Psoas muscle (tissue), 8 donors: ENCODE data around the gene F2RL3. TPM values are rescaled to one million over a fixed set of nuclear protein-coding genes. Genes with fewer than 3 reads are reported as not detected.

ENCODE experiments used
- ATAC-seq, 4 donors: fragments of 200-7000 bp; cut with Tn5 transposase; one replicate each; pipeline ENCODE4 v1.9.1; 2020; ENCODE audit warnings: moderate library complexity in 3 of 4, mild to moderate bottlenecking in 2 of 4
- DNase-seq, 2 donors: peaks; one replicate each; pipeline ENCODE4 v3.0.0-alpha.2; 2020
- H3K27ac ChIP-seq: fragments of 200-600 bp; one replicate; pipeline ENCODE4 v1.8.0; 2022
- H3K27me3 ChIP-seq, 3 donors: fragments of 200-600 bp in 1 of 3; one replicate each; pipeline versions ENCODE4 v1.6.1 to v1.8.0; 2013 to 2022; ENCODE audit warnings: low read length in 2 of 3, mild to moderate bottlenecking in 2 of 3, moderate library complexity in 1 of 3; ENCODE audit not compliant: insufficient read depth in 3 of 3
- H3K36me3 ChIP-seq, 2 donors: fragments of 200-600 bp in 1 of 2; one replicate each; pipeline versions ENCODE4 v1.6.1 to v1.8.0; 2013 to 2022; ENCODE audit warnings: low read depth in 1 of 2, mild to moderate bottlenecking in 1 of 2, moderate library complexity in 1 of 2; ENCODE audit not compliant: insufficient read depth in 1 of 2
- H3K4me1 ChIP-seq: fragments of 200-600 bp; one replicate; pipeline ENCODE4 v1.8.0; 2022
- H3K4me3 ChIP-seq: fragments of 200-600 bp; one replicate; pipeline ENCODE4 v1.8.0; 2022; ENCODE audit warnings: mild to moderate bottlenecking
- H3K9me3 ChIP-seq: fragments of 200-600 bp; one replicate; pipeline ENCODE4 v1.8.0; 2022
- WGBS, 3 donors: extraction: QIAGEN DNeasy Blood & Tissue Kit; methylation state at CpG; one replicate each; pipeline versions ENCODE4 v1.1.6 to v1.1.7; 2013; 5-methylcytosine and 5-hydroxymethylcytosine counted together
- intact Hi-C, 2 donors: fragments of 100-400 bp; cut with DNase I; formaldehyde crosslinking; loops; one replicate each; pipeline versions ENCODE4 v1.11.0 to v1.14.2; 2022
- polyA plus RNA-seq, 3 donors: library from polyadenylated mRNA; stranded (reverse); fragments of 200-250 nt; gene quantifications; one replicate each; pipeline ENCODE4 v1.2.3, GENCODE V29; 2013
- total RNA-seq, 4 donors: library from RNA; stranded (reverse); fragmentation: NEBNext Ultra II Directional in 2 of 4; extraction: Animal tissue kit (Norgen Biotek cat#: 25700) in 2 of 4; gene quantifications; one replicate each; pipeline versions ENCODE4 v1.2.1 to v1.2.4, GENCODE V29; 2021 to 2023
- TF ChIP-seq, protein P1 (sequence below): fragments of 200-600 bp; IDR thresholded peaks from one replicate; pipeline ENCODE4 v1.8.0; 2022; ENCODE audit warnings: antibody characterized with exemption
- donor health status: healthy with polysubstance abuse.
- donor health status: DM: no; HTN: no; CAD: no; lungs with moderate emphysema.
- donor health status: Bipolar disorder and iron deficiency.
- donor health status: healthy.
- donor health status: DM: yes; HTN: yes; CAD: no.
- donor health status: DM: no; HTN: no; CAD: no.
- donor health status: DM: no; HTN: no; CAD: no.
- donor health status: DM: yes; HTN: yes; CAD: no.

Gene F2RL3
- total and polyA plus RNA-seq, 7 donors = 0.27 to 4.5 (median 1.4) TPM

DNA sequence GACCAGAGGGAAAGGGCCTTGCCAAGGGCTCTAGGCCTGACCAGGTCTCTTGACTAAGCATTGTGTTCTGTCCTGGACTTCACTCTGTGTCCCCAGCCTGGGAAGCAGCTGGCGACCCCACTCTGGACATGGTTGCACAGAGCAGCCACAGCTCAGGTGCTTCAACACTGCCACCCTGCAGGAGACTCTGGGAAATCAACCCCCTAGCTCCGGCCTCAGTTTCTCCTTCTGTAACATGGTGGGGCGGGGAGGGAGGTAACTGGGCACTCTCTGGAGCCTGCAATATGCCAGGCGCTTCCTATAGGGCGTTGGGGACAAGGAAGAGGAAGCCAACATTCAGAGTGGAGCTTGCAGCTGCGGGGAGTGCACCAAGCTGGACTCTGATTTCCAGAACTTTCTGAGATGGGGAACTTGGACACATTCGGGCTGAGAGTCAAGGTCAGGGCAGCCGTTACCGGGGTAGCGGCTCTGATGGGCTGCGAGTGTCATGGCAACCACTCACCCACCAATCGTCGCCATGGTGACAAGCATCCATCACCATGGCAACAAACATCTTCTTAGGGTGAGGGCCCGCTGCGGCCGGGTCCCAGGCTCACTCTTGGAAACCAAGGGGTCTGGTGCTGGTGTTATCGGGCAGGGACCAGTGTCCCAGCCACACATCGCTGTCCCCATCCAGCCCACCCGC is 12.8 kb downstream of the F2RL3 start:
- no peak overlapping the region for H3K4me3 ChIP-seq
- H3K27me3 ChIP-seq = peaks cover 0 to 13% (median 2%) of the 10 kb centered on the region in 3 donors
- TF ChIP-seq, protein P1, sequence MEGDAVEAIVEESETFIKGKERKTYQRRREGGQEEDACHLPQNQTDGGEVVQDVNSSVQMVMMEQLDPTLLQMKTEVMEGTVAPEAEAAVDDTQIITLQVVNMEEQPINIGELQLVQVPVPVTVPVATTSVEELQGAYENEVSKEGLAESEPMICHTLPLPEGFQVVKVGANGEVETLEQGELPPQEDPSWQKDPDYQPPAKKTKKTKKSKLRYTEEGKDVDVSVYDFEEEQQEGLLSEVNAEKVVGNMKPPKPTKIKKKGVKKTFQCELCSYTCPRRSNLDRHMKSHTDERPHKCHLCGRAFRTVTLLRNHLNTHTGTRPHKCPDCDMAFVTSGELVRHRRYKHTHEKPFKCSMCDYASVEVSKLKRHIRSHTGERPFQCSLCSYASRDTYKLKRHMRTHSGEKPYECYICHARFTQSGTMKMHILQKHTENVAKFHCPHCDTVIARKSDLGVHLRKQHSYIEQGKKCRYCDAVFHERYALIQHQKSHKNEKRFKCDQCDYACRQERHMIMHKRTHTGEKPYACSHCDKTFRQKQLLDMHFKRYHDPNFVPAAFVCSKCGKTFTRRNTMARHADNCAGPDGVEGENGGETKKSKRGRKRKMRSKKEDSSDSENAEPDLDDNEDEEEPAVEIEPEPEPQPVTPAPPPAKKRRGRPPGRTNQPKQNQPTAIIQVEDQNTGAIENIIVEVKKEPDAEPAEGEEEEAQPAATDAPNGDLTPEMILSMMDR = no peak
- no peak overlapping the region for H3K27ac ChIP-seq
- no peaks in the 10 kb centered on the region for H3K36me3 ChIP-seq
- intact Hi-C loops = no loop called here
- no peaks in the 10 kb centered on the region for H3K9me3 ChIP-seq
- peak in 1 of 2 donors; percentile 33 for DNase-seq
- ATAC-seq = no peak
- 83 to 87% (median 84%) methylated on average over 19 of the region's 19 CpGs for WGBS, 3 donors
- H3K4me1 ChIP-seq = no peaks in the 10 kb centered on the region

DNA sequence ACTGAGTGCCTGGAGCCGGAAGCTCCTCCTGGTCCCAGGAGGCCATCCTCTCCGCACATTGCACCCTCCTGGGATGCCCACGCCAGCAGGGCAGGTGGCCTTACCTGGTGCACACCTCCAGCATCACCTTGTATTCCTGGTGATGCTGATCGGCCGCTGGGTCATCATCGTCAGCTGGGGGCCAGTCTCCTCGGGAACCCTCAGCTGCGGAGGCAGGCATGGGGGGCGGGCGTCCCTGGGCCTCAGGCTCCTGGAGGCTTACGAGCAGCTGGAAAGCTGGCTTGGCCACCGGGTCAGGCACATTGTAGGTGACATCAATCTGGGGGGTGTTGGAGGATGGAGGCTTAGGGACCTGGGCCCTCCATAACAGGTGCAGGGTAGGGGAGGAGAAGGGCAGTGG is 13.7 kb downstream of the F2RL3 start:
- no peaks in the 10 kb centered on the region for H3K4me1 ChIP-seq
- H3K27ac ChIP-seq = no peak overlapping the region
- no peaks in the 10 kb centered on the region for H3K36me3 ChIP-seq
- TF ChIP-seq, protein P1 = no peak
- H3K4me3 ChIP-seq = no peak overlapping the region
- intact Hi-C loops = no loop called here
- WGBS, 3 donors = 84 to 89% (median 89%) methylated on average over 12 of the region's 12 CpGs
- no peaks in the 10 kb centered on the region for H3K9me3 ChIP-seq
- DNase-seq = no peak
- peaks cover 0 to 10% (median 1%) of the 10 kb centered on the region in 3 donors for H3K27me3 ChIP-seq
- no peak for ATAC-seq

DNA sequence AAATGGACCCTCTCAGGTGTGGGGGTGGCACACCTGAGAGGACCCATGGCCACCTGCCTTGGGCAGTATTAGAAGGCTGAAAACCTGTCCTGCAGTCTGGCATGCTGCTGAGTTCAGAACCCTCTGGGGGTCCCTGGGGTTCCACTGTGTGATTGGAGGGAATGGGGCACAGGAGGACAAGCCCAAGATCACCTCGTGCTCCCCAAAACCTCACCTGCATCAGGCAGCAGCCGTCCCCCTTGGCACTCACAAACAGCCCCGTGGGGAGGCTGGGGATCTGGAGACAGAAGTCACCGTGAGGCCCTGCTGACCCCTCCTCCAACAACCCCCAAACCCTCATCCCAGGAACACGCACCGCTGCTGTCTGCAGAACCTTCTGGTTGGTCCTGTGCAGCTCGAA is 14.5 kb downstream of the F2RL3 start:
- ATAC-seq (no peak), DNase-seq (peak in 1 of 2 donors; percentile 42)
- Histone ChIP-seq H3K4me1 (no peaks in the 10 kb centered on the region), H3K36me3 (no peaks in the 10 kb centered on the region), H3K9me3 (no peaks in the 10 kb centered on the region), H3K27ac (no peak overlapping the region), H3K4me3 (no peak overlapping the region), H3K27me3 (peaks cover 0 to 2% (median 0%) of the 10 kb centered on the region in 3 donors)
- TF ChIP-seq, protein P1 = no peak
- intact Hi-C loops = no loop called here
- WGBS, 3 donors = 79 to 88% (median 86%) methylated on average over 7 of the region's 7 CpGs

DNA sequence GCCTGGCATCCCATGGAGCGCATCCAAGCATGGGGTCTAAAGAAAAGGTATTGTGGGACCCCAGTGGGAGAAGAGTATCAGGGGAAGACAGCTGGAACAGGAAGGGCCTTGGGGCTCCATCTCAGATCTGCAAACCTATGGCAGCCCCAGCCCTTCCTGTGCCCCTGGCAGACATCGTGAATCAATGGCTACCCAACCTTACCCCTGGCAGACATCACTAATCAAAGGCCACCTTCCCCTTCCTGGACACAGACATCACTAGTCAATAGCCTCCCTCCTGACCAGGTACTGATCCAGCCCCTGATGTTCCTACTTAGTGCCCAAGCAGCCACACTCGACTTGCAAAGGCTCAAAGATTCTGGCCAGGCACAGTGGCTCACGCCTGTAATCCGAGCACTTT is 15.8 kb downstream of the F2RL3 start:
- intact Hi-C loops = no loop called here
- no peaks in the 10 kb centered on the region for H3K4me1 ChIP-seq
- H3K4me3 ChIP-seq = no peak overlapping the region
- WGBS, 3 donors = 51 to 78% (median 62%) methylated on average over 5 of the region's 5 CpGs
- TF ChIP-seq, protein P1 = no peak
- ATAC-seq = no peak
- no peak for DNase-seq
- H3K36me3 ChIP-seq = no peaks in the 10 kb centered on the region
- no peaks in the 10 kb centered on the region for H3K27me3 ChIP-seq
- no peak overlapping the region for H3K27ac ChIP-seq
- no peaks in the 10 kb centered on the region for H3K9me3 ChIP-seq

DNA sequence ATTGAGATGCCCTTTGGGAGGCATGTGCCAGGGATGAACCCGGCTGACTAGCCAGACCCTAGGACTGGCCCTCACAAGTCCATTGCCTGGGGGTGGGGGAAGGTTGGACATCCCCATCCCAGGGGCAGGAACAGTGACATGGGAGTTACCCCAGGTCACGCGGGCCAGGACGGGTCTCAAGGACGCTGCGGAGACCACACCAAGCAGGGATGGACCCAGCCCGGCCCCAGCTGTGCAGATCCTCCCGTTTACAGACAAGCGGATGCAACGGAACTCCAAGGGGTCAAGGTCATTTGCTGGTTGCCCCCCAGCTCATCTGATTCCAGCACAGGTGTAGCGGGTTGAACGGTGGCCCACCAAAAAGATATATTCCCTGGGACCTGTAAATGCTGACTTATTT is 20.0 kb downstream of the F2RL3 start:
- Histone ChIP-seq H3K27ac (no peak overlapping the region), H3K36me3 (no peaks in the 10 kb centered on the region), H3K27me3 (no peaks in the 10 kb centered on the region), H3K4me1 (no peaks in the 10 kb centered on the region), H3K9me3 (peaks cover 10% of the 10 kb centered on the region), H3K4me3 (no peak overlapping the region)
- TF ChIP-seq, protein P1 = no peak
- intact Hi-C loops = no loop called here
- ATAC-seq (no peak), DNase-seq (no peak)
- WGBS, 3 donors = 76 to 84% (median 78%) methylated on average over 12 of the region's 12 CpGs
